Gastrocnemius medialis (tissue), 4 donors: Measurements from ENCODE around the gene TIA1.

ENCODE experiments used
- POLR2A ChIP-seq, 2 donors: fragments of 450-650 bp; IDR thresholded peaks; one replicate each; pipeline ENCODE4 v1.6.1; 2017; ENCODE audit warnings: antibody characterized with exemption in 2 of 2, mild to moderate bottlenecking in 2 of 2, moderate library complexity in 2 of 2
- TF ChIP-seq, protein P1 (sequence below), 5 experiments: fragments of 450-650 bp in 3 of 5; fragments of 200-600 bp in 2 of 5; sonication (generic) in 2 of 5; IDR thresholded peaks in 4 of 5; conservative IDR thresholded peaks in 1 of 5; 1 replicate in 4 of 5; 2 replicates in 1 of 5; pipeline ENCODE4 v1.5.1; 2016 to 2019; ENCODE audit warnings: antibody characterized with exemption in 5 of 5, mild to moderate bottlenecking in 3 of 5, moderate library complexity in 3 of 5

DNA sequence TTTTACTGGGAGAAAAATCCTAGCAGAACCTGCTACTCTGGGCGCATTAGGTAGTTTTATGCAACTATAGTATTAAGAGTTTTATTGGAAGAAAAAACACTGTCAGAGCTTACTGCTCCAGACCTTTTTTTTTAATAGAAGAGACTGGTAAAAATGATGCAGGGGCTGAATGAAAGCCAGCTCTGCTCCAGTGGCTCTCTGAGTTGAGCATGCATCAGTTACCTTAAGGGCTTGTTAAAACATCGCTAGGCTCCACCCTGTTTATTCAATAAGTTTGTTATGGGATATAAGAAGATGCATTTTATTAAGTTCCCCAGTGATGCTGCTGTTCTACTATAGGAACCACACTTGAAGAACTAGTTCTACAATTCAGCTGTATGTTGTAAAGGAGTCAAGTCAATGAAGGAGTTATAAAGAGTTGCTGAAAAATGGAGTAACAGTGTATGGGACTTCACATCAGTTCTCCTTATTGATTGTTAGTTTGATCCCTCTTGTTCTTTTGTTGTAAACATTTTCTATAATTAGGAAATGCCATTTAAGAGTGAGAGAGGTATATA lies 31.9 kb upstream of the TIA1 start:
- TF ChIP-seq, protein P1, sequence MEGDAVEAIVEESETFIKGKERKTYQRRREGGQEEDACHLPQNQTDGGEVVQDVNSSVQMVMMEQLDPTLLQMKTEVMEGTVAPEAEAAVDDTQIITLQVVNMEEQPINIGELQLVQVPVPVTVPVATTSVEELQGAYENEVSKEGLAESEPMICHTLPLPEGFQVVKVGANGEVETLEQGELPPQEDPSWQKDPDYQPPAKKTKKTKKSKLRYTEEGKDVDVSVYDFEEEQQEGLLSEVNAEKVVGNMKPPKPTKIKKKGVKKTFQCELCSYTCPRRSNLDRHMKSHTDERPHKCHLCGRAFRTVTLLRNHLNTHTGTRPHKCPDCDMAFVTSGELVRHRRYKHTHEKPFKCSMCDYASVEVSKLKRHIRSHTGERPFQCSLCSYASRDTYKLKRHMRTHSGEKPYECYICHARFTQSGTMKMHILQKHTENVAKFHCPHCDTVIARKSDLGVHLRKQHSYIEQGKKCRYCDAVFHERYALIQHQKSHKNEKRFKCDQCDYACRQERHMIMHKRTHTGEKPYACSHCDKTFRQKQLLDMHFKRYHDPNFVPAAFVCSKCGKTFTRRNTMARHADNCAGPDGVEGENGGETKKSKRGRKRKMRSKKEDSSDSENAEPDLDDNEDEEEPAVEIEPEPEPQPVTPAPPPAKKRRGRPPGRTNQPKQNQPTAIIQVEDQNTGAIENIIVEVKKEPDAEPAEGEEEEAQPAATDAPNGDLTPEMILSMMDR (IDR thresholded peaks at IDR 0.05 in 4 of 5, conservative IDR thresholded peaks at IDR 0.05 in 1 of 5): no peak
- TF ChIP-seq POLR2A (IDR thresholded peaks at IDR 0.05): no peak
